GM19193 (cell line): Measurements from ENCODE around the gene PHF14.

Experiments used
- POLR2A ChIP-seq: IDR thresholded peaks from 4 replicates; pipeline ENCODE4 v1.6.1; 2011; ENCODE audit not compliant: insufficient read depth, insufficient read length; ENCODE audit errors: extremely low read depth

The PHF14 gene

DNA sequence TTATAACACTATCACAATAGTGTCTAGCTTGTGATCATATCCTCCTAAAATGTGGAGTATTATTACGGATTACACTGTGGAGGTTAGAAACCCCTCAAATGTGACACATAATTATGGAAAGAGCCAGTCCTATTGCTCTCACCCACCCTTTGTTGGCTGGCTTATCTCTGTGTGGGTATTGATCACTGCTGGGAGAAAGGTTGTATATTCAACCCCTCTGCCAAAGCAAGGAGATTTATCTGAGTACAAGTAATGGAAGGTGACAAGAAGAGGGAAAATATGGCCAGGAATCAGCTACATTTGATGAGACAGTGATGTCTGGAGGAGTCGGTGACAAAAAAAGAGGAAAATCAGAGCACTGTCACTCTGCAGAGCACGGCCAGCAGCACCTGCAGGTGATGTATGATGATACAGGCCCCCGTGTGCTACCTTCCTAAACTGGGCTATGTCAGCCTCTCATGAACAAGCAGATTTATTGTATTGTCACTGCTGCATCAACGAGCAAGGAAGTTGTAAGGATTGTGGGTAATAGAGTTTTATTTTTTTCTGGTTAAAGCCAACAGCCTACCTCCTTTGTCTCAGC lies 235.3 kb downstream of the PHF14 start:
- no peak for TF ChIP-seq POLR2A

DNA sequence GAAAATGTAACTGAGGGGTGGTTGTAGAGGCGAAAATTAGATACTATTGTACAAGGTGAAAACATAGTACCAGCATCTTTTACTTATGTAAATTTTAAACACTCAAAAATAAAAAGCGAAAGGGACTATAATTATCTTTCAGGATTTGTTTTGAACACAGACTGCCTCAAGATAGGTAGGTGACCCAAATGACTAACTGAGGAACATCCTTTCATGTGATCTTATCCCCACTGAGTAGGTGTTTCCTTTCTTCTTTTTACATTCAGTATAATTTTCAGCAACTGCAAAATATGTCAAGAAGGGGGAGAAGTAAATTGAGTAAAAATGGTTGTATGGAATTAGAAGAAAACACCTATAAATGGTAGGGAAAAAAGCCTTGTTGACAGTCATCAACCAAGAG lies 236.7 kb downstream of the PHF14 start:
- no peak for TF ChIP-seq POLR2A

DNA sequence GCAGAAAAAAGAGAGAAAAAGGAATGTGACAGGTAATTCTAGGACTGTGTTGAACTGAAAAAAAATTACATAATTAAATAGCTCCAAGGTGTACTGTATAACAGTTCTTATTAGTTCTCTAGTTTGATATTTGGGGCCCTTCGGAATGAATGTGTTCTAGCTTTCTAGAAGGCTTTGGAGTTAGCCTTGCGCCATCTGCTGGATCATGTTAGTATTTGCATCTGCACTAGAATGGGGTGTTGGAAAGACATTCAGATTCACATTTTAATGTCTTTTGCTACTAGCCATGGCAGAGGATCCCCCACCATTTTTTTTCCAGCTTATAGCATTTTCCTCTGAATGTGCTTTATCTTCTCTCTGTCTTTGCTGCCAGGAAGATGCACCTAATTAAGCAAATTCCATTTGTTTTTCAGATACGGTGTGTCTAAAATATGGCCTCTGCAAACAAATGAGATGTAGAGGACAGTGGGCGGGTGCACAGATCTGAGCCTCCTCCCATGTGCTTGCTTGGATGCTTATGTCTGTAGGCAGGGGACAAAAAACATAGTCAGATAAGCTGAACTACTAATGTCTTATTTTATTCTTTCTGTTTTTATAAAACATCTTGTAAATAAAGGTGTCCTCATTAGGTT lies 238.5 kb downstream of the PHF14 start:
- no peak for TF ChIP-seq POLR2A

DNA sequence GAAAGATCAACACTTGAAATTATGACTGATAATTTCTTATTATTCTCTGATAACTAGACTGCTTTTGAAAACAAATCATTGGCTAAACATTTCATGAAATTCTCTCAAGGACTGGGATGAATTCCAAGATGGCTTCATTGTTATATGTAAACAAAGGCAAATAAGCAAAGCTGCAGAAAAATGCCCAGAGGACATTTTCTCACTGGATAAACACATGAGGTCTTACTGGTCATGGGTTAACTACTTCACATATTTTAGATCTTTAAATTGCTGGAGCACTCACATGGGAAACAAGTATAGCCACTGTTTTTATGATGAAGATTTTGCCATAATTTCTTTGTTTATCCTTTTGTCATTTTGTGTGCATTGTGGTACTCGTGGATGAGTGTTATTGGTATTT lies 239.1 kb downstream of the PHF14 start:
- no peak for TF ChIP-seq POLR2A

DNA sequence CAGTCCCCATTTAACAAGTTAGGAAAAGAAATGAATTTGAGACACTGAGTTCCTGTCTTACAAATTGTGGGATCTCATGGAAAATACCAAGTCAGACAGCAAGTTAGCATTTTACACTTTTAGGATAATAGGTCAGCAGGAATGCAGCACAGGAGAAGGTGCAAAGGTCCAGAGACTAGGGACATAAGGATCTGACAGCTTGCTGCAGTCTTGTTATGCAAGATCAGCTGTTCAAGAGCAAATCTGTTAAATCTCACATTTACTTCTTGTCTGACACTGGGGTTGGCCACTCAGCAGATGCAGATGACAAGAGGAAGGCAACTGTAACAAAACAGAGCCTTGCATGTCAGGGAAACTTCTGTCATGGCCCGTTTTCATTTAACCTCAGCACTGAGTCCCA lies 239.6 kb downstream of the PHF14 start:
- TF ChIP-seq POLR2A, result no peak

DNA sequence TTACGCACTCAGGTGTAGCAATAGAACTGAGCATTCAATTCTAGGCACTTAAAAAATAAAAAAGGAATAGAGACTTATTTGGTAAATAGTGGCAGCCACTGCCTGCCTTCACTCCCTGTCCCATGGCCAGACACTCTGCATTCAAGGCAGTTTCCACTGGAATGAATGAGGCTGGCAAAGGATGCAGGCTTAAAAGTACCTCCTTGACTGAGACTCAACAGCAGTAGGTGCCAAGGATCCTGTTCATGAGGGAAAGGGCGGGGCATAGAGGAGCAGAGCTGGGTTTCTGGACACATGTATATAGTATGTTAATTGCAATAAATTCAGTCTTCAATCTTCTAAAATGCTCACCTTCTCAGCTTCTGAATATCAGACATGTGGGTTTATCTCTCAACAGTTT lies 242.6 kb downstream of the PHF14 start:
- TF ChIP-seq POLR2A, result no peak

DNA sequence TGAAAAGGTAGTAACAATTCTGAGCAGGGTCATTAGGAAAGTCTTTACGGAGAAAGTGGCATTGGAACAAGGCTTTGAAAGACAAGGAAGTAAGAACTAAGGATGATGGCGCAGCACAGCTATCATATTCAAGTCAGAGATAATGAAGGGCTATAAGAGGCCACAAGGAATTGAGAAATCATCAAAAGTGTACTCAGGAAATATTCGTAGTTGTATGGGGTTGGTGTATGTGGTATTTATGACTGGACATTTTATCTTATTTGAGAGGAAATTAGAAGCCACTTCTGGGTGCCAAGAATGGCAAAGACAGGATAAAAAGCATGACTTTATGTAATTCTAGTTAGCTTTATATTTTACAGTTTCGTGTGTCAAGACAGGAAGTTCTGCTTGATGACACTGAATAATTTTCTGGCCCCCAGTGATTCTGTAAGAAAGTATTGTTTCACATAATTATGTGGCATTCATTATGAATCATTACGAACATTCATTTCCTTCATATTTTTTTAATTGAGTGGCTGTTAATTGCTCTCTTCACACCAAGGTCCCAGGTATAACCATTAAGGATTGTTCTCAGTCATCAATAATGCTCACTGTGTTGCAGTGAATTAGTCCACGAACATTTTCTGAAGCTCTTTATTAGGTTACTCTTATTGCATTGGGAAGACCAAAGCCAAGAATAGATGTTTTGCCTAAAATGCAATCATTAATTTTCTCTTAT lies 244.3 kb downstream of the PHF14 start:
- no peak for TF ChIP-seq POLR2A
